AG04450 (cell line): ENCODE results near the gene TMEM183A. TPM values are rescaled to one million over a fixed set of nuclear protein-coding genes. Genes with fewer than 3 reads are reported as not detected.

Source experiments
- CTCF ChIA-PET: fragments of 300-600, 350-600 bp; formaldehyde crosslinking; extraction: SDS; loops from one replicate; lab custom pipeline; 2022; ENCODE audit warnings: antibody characterized with exemption, inconsistent platforms; lab: Charles Lee
- POLR2A ChIA-PET: fragments of 350-600 bp; formaldehyde crosslinking; extraction: SDS; loops from one replicate; lab custom pipeline; 2021; ENCODE audit warnings: antibody characterized with exemption, inconsistent platforms; lab: Yijun Ruan, JAX
- DNase-seq: peaks from one replicate; pipeline ENCODE4 v3.0.0-alpha.2; 2011; ENCODE audit warnings: low read depth, low spot score
- H3K27ac ChIP-seq: one replicate; pipeline ENCODE4 v1.5.1; 2012; ENCODE audit warnings: low read depth, low read length, control low read depth
- H3K27me3 ChIP-seq: one replicate; pipeline ENCODE4 v1.6.0; 2012; ENCODE audit warnings: low read length; ENCODE audit not compliant: control insufficient read depth, insufficient read depth
- H3K4me3 ChIP-seq: 2 replicates; pipeline ENCODE4 v1.5.1; 2011; ENCODE audit warnings: mild to moderate bottlenecking, low read depth, low read length, control low read depth
- H3K9me3 ChIP-seq: 2 replicates; pipeline ENCODE4 v1.5.1; 2012; ENCODE audit warnings: low read length; ENCODE audit not compliant: control insufficient read depth, insufficient read depth
- polyA plus RNA-seq: library from polyadenylated mRNA; depleted of rRNA; stranded (reverse); fragments of >200 nt; gene quantifications from 2 replicates; pipeline ENCODE4 v1.2.3, GENCODE V29; 2011
- TF ChIP-seq, protein P1 (sequence below): IDR thresholded peaks from 2 replicates; pipeline ENCODE4 v1.5.1; 2011; ENCODE audit warnings: low read depth, low read length, control low read depth, inconsistent platforms

Gene TMEM183A
- polyA plus RNA-seq, 1 experiment, result 93.4 TPM

GRCh38 chr1:202967684-202968281 lies 39.4 kb upstream of the TMEM183A start:
- Histone ChIP-seq H3K27me3 (no peaks in the 10 kb centered on the region), H3K4me3 (peak overlapping the region; percentile 63), H3K9me3 (no peaks in the 10 kb centered on the region; the same call in 1 of the 2 replicates), H3K27ac (no peak overlapping the region)
- TF ChIP-seq, protein P1, sequence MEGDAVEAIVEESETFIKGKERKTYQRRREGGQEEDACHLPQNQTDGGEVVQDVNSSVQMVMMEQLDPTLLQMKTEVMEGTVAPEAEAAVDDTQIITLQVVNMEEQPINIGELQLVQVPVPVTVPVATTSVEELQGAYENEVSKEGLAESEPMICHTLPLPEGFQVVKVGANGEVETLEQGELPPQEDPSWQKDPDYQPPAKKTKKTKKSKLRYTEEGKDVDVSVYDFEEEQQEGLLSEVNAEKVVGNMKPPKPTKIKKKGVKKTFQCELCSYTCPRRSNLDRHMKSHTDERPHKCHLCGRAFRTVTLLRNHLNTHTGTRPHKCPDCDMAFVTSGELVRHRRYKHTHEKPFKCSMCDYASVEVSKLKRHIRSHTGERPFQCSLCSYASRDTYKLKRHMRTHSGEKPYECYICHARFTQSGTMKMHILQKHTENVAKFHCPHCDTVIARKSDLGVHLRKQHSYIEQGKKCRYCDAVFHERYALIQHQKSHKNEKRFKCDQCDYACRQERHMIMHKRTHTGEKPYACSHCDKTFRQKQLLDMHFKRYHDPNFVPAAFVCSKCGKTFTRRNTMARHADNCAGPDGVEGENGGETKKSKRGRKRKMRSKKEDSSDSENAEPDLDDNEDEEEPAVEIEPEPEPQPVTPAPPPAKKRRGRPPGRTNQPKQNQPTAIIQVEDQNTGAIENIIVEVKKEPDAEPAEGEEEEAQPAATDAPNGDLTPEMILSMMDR, result no peak
- POLR2A ChIA-PET, result no interaction called here
- CTCF ChIA-PET, result interaction anchor here (0.8 to 1.7 kb wide), 4 partner anchors 14 to 27 kb away, joined by 3 to 4 read pairs (median 4); no protein-coding TSS in a partner anchor
- no peak for DNase-seq

- ChIA-PET POLR2A (no interaction called here), CTCF (interaction anchor here (0.6 to 1.7 kb wide), 5 partner anchors 14 to 40 kb away, joined by 3 to 4 read pairs (median 4); no protein-coding TSS in a partner anchor)
- no peaks in the 10 kb centered on the region for H3K27me3 ChIP-seq
- DNase-seq, result no peak
- H3K4me3 ChIP-seq, result no peak overlapping the region
- TF ChIP-seq, protein P1, result no peak
- H3K9me3 ChIP-seq, result no peaks in the 10 kb centered on the region; the same call in 1 of the 2 replicates
- no peak overlapping the region for H3K27ac ChIP-seq
Observed at GRCh38 chr1:202968351-202968750, 38.8 kb upstream of the TMEM183A start.

GRCh38 chr1:202968895-202969295 lies 38.3 kb upstream of the TMEM183A start:
- ChIA-PET CTCF (interaction anchor here (0.6 to 1.7 kb wide), 3 partner anchors 13 to 41 kb away, joined by 4 read pairs; no protein-coding TSS in a partner anchor), POLR2A (no interaction called here)
- TF ChIP-seq, protein P1, result peak; percentile 81
- H3K4me3 ChIP-seq, result no peak overlapping the region
- H3K27me3 ChIP-seq, result no peaks in the 10 kb centered on the region
- no peak overlapping the region for H3K27ac ChIP-seq
- no peaks in the 10 kb centered on the region; the same call in 1 of the 2 replicates for H3K9me3 ChIP-seq
- no peak for DNase-seq

GRCh38 chr1:202972046-202972445 lies 35.1 kb upstream of the TMEM183A start:
- CTCF ChIA-PET, result interaction anchor here (2.4 kb wide), 1 partner anchor 27 kb away, joined by 11 read pairs; no protein-coding TSS in a partner anchor
- no peaks in the 10 kb centered on the region for H3K9me3 ChIP-seq
- H3K4me3 ChIP-seq, result no peak overlapping the region
- POLR2A ChIA-PET, result no interaction called here
- peaks cover 12% of the 10 kb centered on the region for H3K27me3 ChIP-seq
- TF ChIP-seq, protein P1, result no peak
- no peak for DNase-seq
- no peak overlapping the region for H3K27ac ChIP-seq

DNA sequence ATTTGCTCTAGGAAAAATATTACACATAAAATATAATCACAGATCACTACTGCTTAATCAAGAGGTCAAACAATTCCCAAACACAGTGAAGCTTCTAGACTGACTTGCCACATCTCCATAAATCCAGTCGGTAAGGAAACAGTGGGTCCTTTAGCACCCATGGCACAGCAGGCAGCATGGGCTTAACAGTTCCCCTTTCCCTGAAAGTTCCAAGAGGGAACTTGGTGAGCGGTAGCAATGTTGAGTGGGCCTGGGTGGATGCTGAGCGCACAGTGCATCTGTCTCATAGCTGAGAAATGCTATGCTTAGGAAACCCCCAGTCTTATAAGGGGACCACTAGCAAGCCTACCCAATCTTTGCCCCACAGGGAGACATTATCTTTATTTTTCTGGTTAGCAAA lies 32.3 kb upstream of the TMEM183A start:
- Histone ChIP-seq H3K9me3 (no peaks in the 10 kb centered on the region), H3K4me3 (no peak overlapping the region), H3K27me3 (peaks cover 31% of the 10 kb centered on the region), H3K27ac (no peak overlapping the region)
- CTCF ChIA-PET, result no interaction called here
- POLR2A ChIA-PET, result no interaction called here
- TF ChIP-seq, protein P1, result no peak
- no peak for DNase-seq
